BE2C (cell line): ENCODE data around the gene MAML2.

Source experiments
- DNase-seq: peaks from one replicate; pipeline ENCODE4 v3.0.0-alpha.2; 2020
- H3K27me3 ChIP-seq: fragments of 250-450 bp; sonication (Bioruptor Pico); 2 replicates; pipeline ENCODE4 v1.5.1; 2020; ENCODE audit warnings: mild to moderate bottlenecking
- H3K36me3 ChIP-seq: fragments of 250-450 bp; sonication (Bioruptor Pico); 2 replicates; pipeline ENCODE4 v1.5.1; 2020; ENCODE audit warnings: mild to moderate bottlenecking
- H3K4me1 ChIP-seq: fragments of 250-450 bp; sonication (Bioruptor Pico); 2 replicates; pipeline ENCODE4 v1.5.1; 2020
- H3K4me3 ChIP-seq: 2 replicates; pipeline ENCODE4 v1.5.1; 2011; ENCODE audit warnings: low read depth, low read length
- H3K9me3 ChIP-seq: fragments of 250-450 bp; sonication (Bioruptor Pico); 2 replicates; pipeline ENCODE4 v1.5.1; 2020
- TF ChIP-seq, protein P1 (sequence below): IDR thresholded peaks from 2 replicates; pipeline ENCODE4 v1.5.1; 2012; ENCODE audit warnings: mild to moderate bottlenecking, low read depth, low read length

Gene MAML2

DNA sequence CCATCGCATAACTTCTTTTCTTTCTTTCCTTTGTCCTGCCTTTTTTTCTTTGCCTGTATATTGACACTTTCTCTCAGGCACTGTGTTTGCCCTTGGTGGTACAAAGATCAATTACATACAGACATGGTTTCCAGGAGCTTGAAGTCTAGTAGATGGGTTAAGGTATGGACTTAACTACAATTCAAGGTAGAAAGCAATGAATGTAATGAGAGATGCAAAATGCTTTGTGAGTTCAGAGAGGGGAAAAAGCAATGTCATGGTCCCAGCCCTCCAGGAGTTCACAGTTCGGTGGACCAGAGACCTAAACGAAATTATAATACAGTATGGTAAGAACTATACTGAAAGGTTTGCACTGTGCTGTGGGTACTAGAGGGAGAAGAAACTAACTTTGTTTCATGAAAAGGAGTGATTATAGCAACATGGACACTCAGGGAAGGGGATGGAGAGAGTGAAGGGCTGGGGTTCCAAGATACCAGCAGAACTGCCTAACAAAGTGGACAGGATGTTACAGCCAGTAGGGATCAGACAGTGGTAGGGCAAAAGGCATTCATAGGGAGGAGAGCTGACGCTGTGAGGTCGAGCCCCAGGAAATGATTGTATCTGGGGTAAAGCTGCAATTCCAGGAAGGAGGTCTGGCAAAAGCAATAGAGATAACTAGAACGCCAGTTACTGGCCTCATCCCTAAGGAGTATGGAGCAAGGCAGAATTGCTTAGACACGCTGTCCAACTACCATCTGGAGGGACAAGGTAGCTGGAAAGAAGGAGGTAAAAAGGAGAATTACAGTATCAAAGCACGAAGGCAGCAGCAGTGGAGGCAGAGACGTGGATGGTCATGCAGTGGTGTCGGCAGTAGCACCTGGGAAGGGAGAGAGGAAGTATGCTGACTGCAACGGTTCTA is 260.7 kb downstream of the MAML2 start:
- no peak overlapping the region for H3K4me3 ChIP-seq
- peak; percentile 66 for DNase-seq
- TF ChIP-seq, protein P1, sequence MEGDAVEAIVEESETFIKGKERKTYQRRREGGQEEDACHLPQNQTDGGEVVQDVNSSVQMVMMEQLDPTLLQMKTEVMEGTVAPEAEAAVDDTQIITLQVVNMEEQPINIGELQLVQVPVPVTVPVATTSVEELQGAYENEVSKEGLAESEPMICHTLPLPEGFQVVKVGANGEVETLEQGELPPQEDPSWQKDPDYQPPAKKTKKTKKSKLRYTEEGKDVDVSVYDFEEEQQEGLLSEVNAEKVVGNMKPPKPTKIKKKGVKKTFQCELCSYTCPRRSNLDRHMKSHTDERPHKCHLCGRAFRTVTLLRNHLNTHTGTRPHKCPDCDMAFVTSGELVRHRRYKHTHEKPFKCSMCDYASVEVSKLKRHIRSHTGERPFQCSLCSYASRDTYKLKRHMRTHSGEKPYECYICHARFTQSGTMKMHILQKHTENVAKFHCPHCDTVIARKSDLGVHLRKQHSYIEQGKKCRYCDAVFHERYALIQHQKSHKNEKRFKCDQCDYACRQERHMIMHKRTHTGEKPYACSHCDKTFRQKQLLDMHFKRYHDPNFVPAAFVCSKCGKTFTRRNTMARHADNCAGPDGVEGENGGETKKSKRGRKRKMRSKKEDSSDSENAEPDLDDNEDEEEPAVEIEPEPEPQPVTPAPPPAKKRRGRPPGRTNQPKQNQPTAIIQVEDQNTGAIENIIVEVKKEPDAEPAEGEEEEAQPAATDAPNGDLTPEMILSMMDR: no peak
- no peaks in the 10 kb centered on the region for H3K36me3 ChIP-seq
- H3K9me3 ChIP-seq: peaks cover 6% of the 10 kb centered on the region
- no peaks in the 10 kb centered on the region for H3K27me3 ChIP-seq
- peaks cover 13% of the 10 kb centered on the region for H3K4me1 ChIP-seq

DNA sequence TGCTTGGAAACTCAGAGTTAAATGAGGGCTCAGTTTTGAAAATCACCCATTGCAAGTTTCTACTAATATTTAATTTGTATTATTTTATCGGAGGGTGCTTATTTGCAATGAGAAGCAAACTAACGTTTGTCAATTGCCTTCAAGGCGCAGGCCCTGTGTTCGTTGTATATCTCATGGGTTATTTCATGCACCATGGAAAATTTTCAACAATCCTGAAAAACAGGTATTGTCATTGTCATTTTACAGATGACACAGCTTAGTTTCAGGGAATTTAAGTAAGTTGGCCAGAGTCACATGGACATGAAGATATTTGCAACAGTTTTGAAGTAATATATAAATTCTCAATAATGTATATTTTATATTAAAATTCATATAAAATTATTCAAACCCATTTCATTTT is 261.4 kb downstream of the MAML2 start:
- H3K36me3 ChIP-seq: no peaks in the 10 kb centered on the region
- H3K27me3 ChIP-seq: no peaks in the 10 kb centered on the region
- DNase-seq: no peak
- no peak overlapping the region for H3K4me3 ChIP-seq
- peaks cover 6% of the 10 kb centered on the region for H3K9me3 ChIP-seq
- TF ChIP-seq, protein P1: no peak
- H3K4me1 ChIP-seq: peaks cover 15% of the 10 kb centered on the region

DNA sequence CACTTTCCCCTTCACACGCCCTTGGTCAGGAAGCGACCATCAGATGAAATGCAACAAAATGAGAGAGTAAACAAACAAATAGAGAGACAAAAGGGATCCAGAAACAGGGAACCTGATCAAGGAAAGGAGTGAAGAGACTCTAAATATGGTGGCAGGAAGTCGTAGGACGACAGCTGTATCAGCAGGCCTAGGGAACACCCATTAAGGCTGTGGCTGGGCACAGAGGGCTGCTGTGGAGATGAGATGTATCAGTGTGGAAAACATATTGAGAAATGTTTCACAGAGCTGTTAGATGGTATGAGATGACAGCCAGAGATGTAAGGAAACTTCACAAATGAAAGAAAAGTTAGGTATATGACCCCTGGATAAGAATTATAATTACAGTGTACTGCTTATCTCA is 263.3 kb downstream of the MAML2 start:
- TF ChIP-seq, protein P1: no peak
- Histone ChIP-seq H3K4me1 (peaks cover 31% of the 10 kb centered on the region), H3K36me3 (no peaks in the 10 kb centered on the region), H3K9me3 (peaks cover 6% of the 10 kb centered on the region; the same call in 1 of the 2 replicates), H3K4me3 (no peak overlapping the region), H3K27me3 (no peaks in the 10 kb centered on the region)
- DNase-seq: no peak

DNA sequence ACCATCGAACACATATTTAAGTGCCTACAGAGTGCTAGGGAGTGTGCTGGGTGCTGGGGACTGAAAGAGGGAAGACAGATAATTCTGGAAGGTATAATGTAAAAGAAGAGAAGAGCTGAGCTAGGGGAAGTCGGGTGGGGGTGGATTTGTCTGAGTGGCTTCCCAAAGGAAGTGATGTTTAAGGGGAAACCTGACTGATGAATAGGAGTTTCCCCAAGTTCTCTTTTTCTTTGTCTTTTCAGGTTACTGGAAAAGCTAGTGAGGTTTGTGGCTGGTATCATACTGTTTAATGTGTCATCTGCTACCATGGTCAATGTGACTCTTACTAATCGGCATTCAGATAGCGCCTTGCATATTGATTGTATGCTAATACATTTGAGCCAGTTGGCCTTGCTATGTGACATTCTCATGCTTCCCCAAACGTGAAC is 267.4 kb downstream of the MAML2 start:
- peaks cover 29% of the 10 kb centered on the region for H3K4me1 ChIP-seq
- no peak for DNase-seq
- TF ChIP-seq, protein P1: no peak
- no peaks in the 10 kb centered on the region for H3K27me3 ChIP-seq
- H3K9me3 ChIP-seq: no peaks in the 10 kb centered on the region
- H3K4me3 ChIP-seq: no peak overlapping the region
- H3K36me3 ChIP-seq: no peaks in the 10 kb centered on the region

DNA sequence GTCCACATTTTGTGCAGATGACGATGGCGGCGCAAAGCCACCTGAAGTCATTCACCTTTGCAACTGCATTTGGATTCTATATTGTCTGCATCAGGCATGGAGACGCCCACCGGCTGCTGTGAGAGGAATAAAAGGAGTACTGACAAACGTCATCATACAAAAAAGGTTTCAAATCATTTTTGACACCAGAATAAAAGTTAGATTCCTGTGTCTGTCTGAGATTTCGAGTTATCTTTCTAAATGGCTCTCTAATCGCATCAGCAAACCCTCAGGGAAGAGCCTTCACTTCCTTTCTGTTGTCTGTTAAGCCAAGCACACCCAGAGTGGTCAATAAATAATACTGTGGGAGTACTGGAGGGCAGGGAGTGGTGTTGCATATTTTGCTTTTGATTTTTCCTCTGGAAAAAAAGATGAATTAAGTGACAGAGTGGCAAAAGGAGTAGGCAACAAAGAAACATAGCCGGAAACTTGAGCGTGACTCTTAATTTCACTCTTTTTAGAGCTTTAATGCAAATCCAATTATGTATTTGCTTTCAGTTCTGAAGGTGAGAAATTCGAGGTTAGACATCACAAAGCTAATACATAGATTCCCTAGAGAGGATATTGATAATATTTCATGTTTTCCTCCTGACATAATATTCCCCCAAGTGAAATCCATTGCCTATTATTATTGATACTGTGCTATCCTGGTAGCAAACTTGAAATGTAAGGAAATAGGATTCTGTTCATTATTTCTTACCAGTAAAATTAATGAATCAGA is 268.3 kb downstream of the MAML2 start:
- H3K27me3 ChIP-seq: no peaks in the 10 kb centered on the region
- H3K36me3 ChIP-seq: no peaks in the 10 kb centered on the region
- H3K9me3 ChIP-seq: no peaks in the 10 kb centered on the region
- peaks cover 29% of the 10 kb centered on the region for H3K4me1 ChIP-seq
- peak; percentile 62 for DNase-seq
- peak overlapping the region; percentile 27 for H3K4me3 ChIP-seq
- TF ChIP-seq, protein P1: no peak
